Smooth muscle cell (in vitro differentiated cells): Measurements from ENCODE around the gene CCDC86. TPM values are rescaled to one million over a fixed set of nuclear protein-coding genes. Genes with fewer than 3 reads are reported as not detected.
A peak's percentile ranks its signal among the peaks of the same experiment; 100 is the strongest.

Source experiments
- DNase-seq: peaks from one replicate; lab custom pipeline; 2025; ENCODE audit not compliant: unreplicated experiment; lab: John Stamatoyannopoulos, UW
- H2AFZ ChIP-seq: fragments of 200-600 bp; sonication (generic); 2 replicates; pipeline ENCODE4 v1.6.0; 2016; ENCODE audit warnings: antibody characterized with exemption, low read depth, mild to moderate bottlenecking
- H3F3A ChIP-seq: fragments of 200-600 bp; sonication (generic); 2 replicates; pipeline ENCODE4 v1.6.0; 2017; ENCODE audit warnings: antibody characterized with exemption, low read depth
- H3K27ac ChIP-seq: fragments of 200-600 bp; sonication (generic); 2 replicates; pipeline ENCODE4 v1.5.1; 2016; ENCODE audit warnings: low read depth, mild to moderate bottlenecking
- H3K27me3 ChIP-seq: fragments of 200-600 bp; sonication (generic); 2 replicates; pipeline ENCODE4 v1.6.1; 2016; ENCODE audit warnings: low read depth, mild to moderate bottlenecking
- H3K36me3 ChIP-seq: fragments of 200-600 bp; sonication (generic); 2 replicates; pipeline ENCODE4 v1.5.1; 2016; ENCODE audit warnings: low read depth
- H3K4me1 ChIP-seq: fragments of 200-600 bp; sonication (generic); 2 replicates; pipeline ENCODE4 v1.5.1; 2016; ENCODE audit warnings: low read depth
- H3K4me2 ChIP-seq: fragments of 200-600 bp; sonication (generic); 2 replicates; pipeline ENCODE4 v1.6.0; 2016; ENCODE audit warnings: mild to moderate bottlenecking
- H3K4me3 ChIP-seq: fragments of 200-600 bp; sonication (generic); 2 replicates; pipeline ENCODE4 v1.5.1; 2016; ENCODE audit warnings: mild to moderate bottlenecking
- H3K79me2 ChIP-seq: fragments of 200-600 bp; sonication (generic); 2 replicates; pipeline ENCODE4 v1.6.0; 2016; ENCODE audit warnings: low read depth, mild to moderate bottlenecking
- H3K9ac ChIP-seq: fragments of 200-600 bp; sonication (generic); 2 replicates; pipeline ENCODE4 v1.6.0; 2016; ENCODE audit warnings: low read depth
- H3K9me3 ChIP-seq: fragments of 200-600 bp; sonication (generic); replicated peaks from 2 replicates; pipeline ENCODE4 v1.5.1; 2016; ENCODE audit warnings: low read depth
- H4K20me1 ChIP-seq: fragments of 200-600 bp; sonication (generic); 2 replicates; pipeline ENCODE4 v1.6.0; 2016; ENCODE audit warnings: low read depth
- CTCF ChIP-seq: fragments of 200-600 bp; sonication (generic); IDR thresholded peaks from 2 replicates; pipeline ENCODE4 v1.5.1; 2017; ENCODE audit warnings: borderline replicate concordance, mild to moderate bottlenecking, antibody characterized with exemption; ENCODE audit not compliant: insufficient read depth, poor library complexity, severe bottlenecking
- WGBS: methylation state at CpG from one replicate; pipeline ENCODE4 v1.1.7; 2016; ENCODE audit warnings: low lambda C conversion rate; 5-methylcytosine and 5-hydroxymethylcytosine counted together
- polyA plus RNA-seq: library from polyadenylated mRNA; unstranded; fragments of >200 nt; fragmentation: Nextera tagmentation; extraction: Ambion mirVana; gene quantifications from 2 replicates; pipeline ENCODE4 v1.2.1, GENCODE V29; 2016
- total RNA-seq: library from RNA; depleted of rRNA; stranded (reverse); fragments of >200 nt; gene quantifications from 2 replicates; pipeline ENCODE4 v1.2.3, GENCODE V29; 2014

Gene CCDC86
- total and polyA plus RNA-seq, 2 experiments from 2014 or later, result 7.5 to 24.2 TPM

- H3K27ac ChIP-seq, result no peak overlapping the region
- no peaks in the 10 kb centered on the region for H4K20me1 ChIP-seq
- H3K4me3 ChIP-seq, result no peak overlapping the region
- no peaks in the 10 kb centered on the region for H3F3A ChIP-seq
- no peaks in the 10 kb centered on the region for H3K27me3 ChIP-seq
- no peak overlapping the region for H2AFZ ChIP-seq
- no peak for TF ChIP-seq CTCF
- DNase-seq, result no peak
- H3K79me2 ChIP-seq, result no peaks in the 10 kb centered on the region
- no peaks in the 10 kb centered on the region for H3K4me1 ChIP-seq
- H3K9ac ChIP-seq, result no peak overlapping the region
- WGBS, result 71% methylated on average over 6 of the region's 6 CpGs
- H3K9me3 ChIP-seq, result no peaks in the 10 kb centered on the region
- no peaks in the 10 kb centered on the region for H3K36me3 ChIP-seq
- no peak overlapping the region for H3K4me2 ChIP-seq
These were observed 16.1 kb upstream of the CCDC86 start for GRCh38 chr11:60825790-60826189.

- Histone ChIP-seq H2AFZ (no peak overlapping the region), H3K9me3 (no peaks in the 10 kb centered on the region), H4K20me1 (no peaks in the 10 kb centered on the region), H3K36me3 (no peaks in the 10 kb centered on the region), H3K4me3 (no peak overlapping the region), H3K27me3 (peaks cover 20% of the 10 kb centered on the region), H3K79me2 (no peaks in the 10 kb centered on the region), H3K9ac (no peak overlapping the region), H3F3A (no peaks in the 10 kb centered on the region), H3K27ac (no peak overlapping the region), H3K4me1 (no peaks in the 10 kb centered on the region), H3K4me2 (no peak overlapping the region)
- WGBS, result 49% methylated on average over 10 of the region's 10 CpGs
- DNase-seq, result no peak
- TF ChIP-seq CTCF, result no peak
These were observed 11.3 kb upstream of the CCDC86 start for GRCh38 chr11:60830478-60831142.

GRCh38 chr11:60831143-60831500 is 10.8 kb upstream of the CCDC86 start:
- H3K27ac ChIP-seq, result no peak overlapping the region
- no peaks in the 10 kb centered on the region for H3F3A ChIP-seq
- no peak overlapping the region for H3K9ac ChIP-seq
- TF ChIP-seq CTCF, result peak; percentile 84
- H3K4me2 ChIP-seq, result no peak overlapping the region
- H3K4me1 ChIP-seq, result no peaks in the 10 kb centered on the region
- H4K20me1 ChIP-seq, result no peaks in the 10 kb centered on the region
- H3K36me3 ChIP-seq, result no peaks in the 10 kb centered on the region
- peak; percentile 29 for DNase-seq
- H3K9me3 ChIP-seq, result no peaks in the 10 kb centered on the region
- 22% methylated on average over 8 of the region's 8 CpGs for WGBS
- peaks cover 20% of the 10 kb centered on the region for H3K27me3 ChIP-seq
- H3K79me2 ChIP-seq, result no peaks in the 10 kb centered on the region
- no peak overlapping the region for H2AFZ ChIP-seq
- H3K4me3 ChIP-seq, result no peak overlapping the region

- WGBS, result 66% methylated on average over 7 of the region's 7 CpGs
- Histone ChIP-seq H4K20me1 (no peaks in the 10 kb centered on the region), H2AFZ (no peak overlapping the region), H3F3A (no peaks in the 10 kb centered on the region), H3K4me1 (no peaks in the 10 kb centered on the region), H3K4me2 (no peak overlapping the region), H3K27me3 (peaks cover 20% of the 10 kb centered on the region), H3K9ac (no peak overlapping the region), H3K9me3 (no peaks in the 10 kb centered on the region), H3K79me2 (no peaks in the 10 kb centered on the region), H3K4me3 (no peak overlapping the region), H3K27ac (no peak overlapping the region), H3K36me3 (no peaks in the 10 kb centered on the region)
- no peak for DNase-seq
- no peak for TF ChIP-seq CTCF
These were observed 10.3 kb upstream of the CCDC86 start for GRCh38 chr11:60831501-60832079.
